Stimulated activated CD8-positive, alpha-beta memory T cell treated with anti-CD3 and anti-CD28 coated beads, Interleukin-15, amount 100 ng/mL, for 48 hours (primary cell): ENCODE results near the gene GTPBP4.
"Not testable (repeated sequence)": the region's sequence is repeated elsewhere in the genome, so short reads cannot be mapped to it uniquely, and the experiment has no call there.

Experiments used
- DNase-seq, 2 donors: peaks; one replicate each; pipeline ENCODE4 v3.0.0-alpha.2; 2020; ENCODE audit warnings: low read depth in 2 of 2

The GTPBP4 gene

GRCh38 chr10:1056326-1057105, 68.3 kb downstream of the GTPBP4 start, which contains the start of gene WDR37:
Gene WDR37, plus strand, starts transcription at chr10:1056385. Its CDS starts 15,771 bp downstream, at chr10:1072156.
- peak; percentile 82 to 83 for DNase-seq

GRCh38 chr10:1057106-1057657, 68.9 kb downstream of the GTPBP4 start:
- no peak for DNase-seq

GRCh38 chr10:1058017-1058416, 69.8 kb downstream of the GTPBP4 start:
- no peak for DNase-seq

- DNase-seq: no peak
These were observed 71.7 kb downstream of the GTPBP4 start for GRCh38 chr10:1059902-1060301.

DNA sequence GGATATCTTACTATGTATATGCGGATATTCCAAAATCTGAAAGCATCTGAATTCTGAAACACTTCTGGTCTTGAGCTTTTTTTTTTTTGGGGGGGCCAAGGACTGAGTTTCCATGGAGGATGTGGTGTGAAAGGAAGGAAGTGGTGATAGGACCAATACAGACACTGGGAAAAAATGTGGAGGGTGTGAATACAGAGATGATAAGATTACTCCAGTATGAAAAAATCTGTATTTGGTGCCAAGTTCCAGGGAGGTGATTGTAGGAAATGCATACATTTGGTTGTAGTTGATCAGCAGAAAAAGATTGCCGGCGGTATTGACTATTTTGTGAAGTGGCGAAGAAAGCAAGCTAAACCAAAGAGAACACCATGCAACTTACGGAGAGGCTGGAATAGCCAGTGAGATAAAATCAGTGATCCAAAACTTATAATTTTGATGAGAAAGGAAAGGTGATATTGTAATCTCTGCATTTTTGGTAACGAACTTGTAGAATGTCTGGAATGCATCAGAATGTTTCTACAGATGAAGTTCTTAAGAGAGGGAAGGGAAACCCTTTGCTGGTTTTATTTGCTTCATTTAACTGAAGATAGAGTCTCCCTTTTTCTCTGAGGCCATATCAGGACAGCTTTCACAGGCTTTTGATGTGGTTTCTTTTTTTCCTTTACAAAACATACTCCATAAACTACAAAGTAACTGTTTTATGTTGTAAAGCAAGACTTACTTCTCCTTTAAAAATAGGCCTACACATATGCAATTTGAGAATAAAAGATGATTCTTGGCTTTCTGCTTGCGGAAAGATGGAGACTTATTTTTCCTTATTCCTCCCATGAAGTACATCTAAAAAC, 73.9 kb downstream of the GTPBP4 start:
- DNase-seq: no peak

GRCh38 chr10:1063232-1063865, 75.1 kb downstream of the GTPBP4 start:
- no peak for DNase-seq

DNA sequence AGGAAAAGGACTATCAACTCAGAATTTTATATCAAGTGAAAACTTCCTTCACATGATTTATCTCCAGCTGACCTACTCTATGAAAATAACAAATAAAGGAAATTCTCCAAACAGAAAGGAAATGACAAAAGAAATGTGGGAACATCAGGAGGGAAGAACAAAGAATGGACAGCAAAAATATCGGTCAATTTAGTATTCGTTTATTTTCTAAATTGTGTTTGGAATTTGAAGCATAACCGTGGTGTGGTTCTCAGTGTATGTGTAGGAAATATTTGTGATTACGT, 76.7 kb downstream of the GTPBP4 start:
- DNase-seq: no peak

DNA sequence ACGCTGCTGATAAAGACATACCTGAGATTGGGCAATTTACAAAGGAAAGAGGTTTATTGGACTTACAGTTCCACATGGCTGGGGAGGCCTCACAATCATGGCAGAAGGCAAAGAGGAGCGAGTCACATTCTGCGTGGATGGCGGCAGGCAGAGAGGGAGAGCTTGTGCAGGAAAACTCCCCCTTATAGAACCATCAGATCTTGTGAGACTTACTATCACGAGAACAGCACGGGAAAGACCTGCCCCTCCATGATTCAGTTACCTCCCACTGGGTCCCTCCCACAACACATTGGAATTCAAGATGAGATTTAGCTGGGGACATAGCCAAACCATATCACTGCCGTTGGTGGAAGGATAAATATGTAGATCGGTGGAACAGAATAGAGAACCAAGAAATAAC, 78.5 kb downstream of the GTPBP4 start:
- DNase-seq: not testable (repeated sequence)

- no peak for DNase-seq
These were observed 80.4 kb downstream of the GTPBP4 start for GRCh38 chr10:1068380-1069361.
